Upper lobe of left lung (tissue), 6 donors: Measurements from ENCODE around the gene THOP1. TPM values are rescaled to one million over a fixed set of nuclear protein-coding genes. Genes with fewer than 3 reads are reported as not detected.

Experiments
- ATAC-seq, 2 donors: fragments of 200-7000 bp; cut with Tn5 transposase; one replicate each; pipeline ENCODE4 v1.9.1; 2022; ENCODE audit warnings: mild to moderate bottlenecking in 2 of 2, moderate library complexity in 2 of 2; ENCODE audit not compliant: low FRiP score in 2 of 2
- DNase-seq, 2 donors: peaks; one replicate each; pipeline ENCODE4 v3.0.0-alpha.2; 2019 to 2020
- H3K27ac ChIP-seq, 4 donors: fragments of 200-600 bp; sonication (generic); one replicate each; pipeline ENCODE4 v1.5.1; 2016 to 2019
- H3K27me3 ChIP-seq, 4 donors: fragments of 200-600 bp; sonication (generic); one replicate each; pipeline ENCODE4 v1.5.1; 2017 to 2019
- H3K36me3 ChIP-seq, 4 donors: fragments of 200-600 bp; sonication (generic); one replicate each; pipeline ENCODE4 v1.5.1; 2016 to 2019
- H3K4me1 ChIP-seq, 4 donors: fragments of 200-600 bp; sonication (generic); one replicate each; pipeline ENCODE4 v1.5.1; 2018 to 2019
- H3K4me3 ChIP-seq, 4 donors: fragments of 200-600 bp; sonication (generic); one replicate each; pipeline ENCODE4 v1.5.1; 2017 to 2019; ENCODE audit warnings: mild to moderate bottlenecking in 2 of 4, moderate library complexity in 1 of 4
- H3K9me3 ChIP-seq, 4 donors: fragments of 200-600 bp; sonication (generic); one replicate each; pipeline ENCODE4 v1.5.1; 2018 to 2019
- EP300 ChIP-seq, 4 donors: sonication (generic); formaldehyde crosslinking; IDR thresholded peaks; one replicate each; pipeline ENCODE4 v1.5.1; 2017; ENCODE audit warnings: antibody characterized with exemption in 4 of 4, control low read depth in 2 of 4
- POLR2A ChIP-seq, 4 donors: fragments of 450-650 bp; IDR thresholded peaks; one replicate each; pipeline ENCODE4 v1.5.1; 2016 to 2017; ENCODE audit warnings: antibody characterized with exemption in 4 of 4, mild to moderate bottlenecking in 2 of 4
- POLR2AphosphoS5 ChIP-seq, 2 donors: sonication (generic); formaldehyde crosslinking; IDR thresholded peaks; one replicate each; pipeline ENCODE4 v1.5.1; 2017; ENCODE audit warnings: antibody characterized with exemption in 2 of 2
- WGBS, 2 donors: methylation state at CpG; one replicate each; pipeline ENCODE4 v1.1.5; 2017 to 2018; 5-methylcytosine and 5-hydroxymethylcytosine counted together
- total RNA-seq, 6 donors: library from RNA; depleted of rRNA in 4 of 6; stranded (reverse); fragments of >200 nt in 4 of 6; gene quantifications; one replicate each; pipeline versions ENCODE4 v1.1.0 to v1.2.1, GENCODE V29; 2016 to 2021
- TF ChIP-seq, protein P1 (sequence below), 6 experiments: fragments of 450-650 bp in 4 of 6; fragments of 200-600 bp in 2 of 6; sonication (generic) in 2 of 6; IDR thresholded peaks; one replicate each; pipeline ENCODE4 v1.5.1; 2016 to 2019; ENCODE audit warnings: antibody characterized with exemption in 6 of 6
- donor health status: DM: no; HTN: no; CAD: no; lungs with moderate emphysema.
- donor health status: DM: no; HTN: yes; CAD: no; lungs with severe emphysema.

Gene THOP1
- total RNA-seq, 6 donors from 2014 or later: 28.7 to 62.3 (median 43.1) TPM

- TF ChIP-seq EP300 (IDR thresholded peaks at IDR 0.05) (no peak), POLR2AphosphoS5 (IDR thresholded peaks at IDR 0.05) (no peak), POLR2A (IDR thresholded peaks at IDR 0.05) (no peak)
- TF ChIP-seq, protein P1, sequence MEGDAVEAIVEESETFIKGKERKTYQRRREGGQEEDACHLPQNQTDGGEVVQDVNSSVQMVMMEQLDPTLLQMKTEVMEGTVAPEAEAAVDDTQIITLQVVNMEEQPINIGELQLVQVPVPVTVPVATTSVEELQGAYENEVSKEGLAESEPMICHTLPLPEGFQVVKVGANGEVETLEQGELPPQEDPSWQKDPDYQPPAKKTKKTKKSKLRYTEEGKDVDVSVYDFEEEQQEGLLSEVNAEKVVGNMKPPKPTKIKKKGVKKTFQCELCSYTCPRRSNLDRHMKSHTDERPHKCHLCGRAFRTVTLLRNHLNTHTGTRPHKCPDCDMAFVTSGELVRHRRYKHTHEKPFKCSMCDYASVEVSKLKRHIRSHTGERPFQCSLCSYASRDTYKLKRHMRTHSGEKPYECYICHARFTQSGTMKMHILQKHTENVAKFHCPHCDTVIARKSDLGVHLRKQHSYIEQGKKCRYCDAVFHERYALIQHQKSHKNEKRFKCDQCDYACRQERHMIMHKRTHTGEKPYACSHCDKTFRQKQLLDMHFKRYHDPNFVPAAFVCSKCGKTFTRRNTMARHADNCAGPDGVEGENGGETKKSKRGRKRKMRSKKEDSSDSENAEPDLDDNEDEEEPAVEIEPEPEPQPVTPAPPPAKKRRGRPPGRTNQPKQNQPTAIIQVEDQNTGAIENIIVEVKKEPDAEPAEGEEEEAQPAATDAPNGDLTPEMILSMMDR (IDR thresholded peaks at IDR 0.05): no peak
- WGBS, 2 donors: 78 to 92% methylated on average over 3 to 7 of the region's 7 CpGs
- Histone ChIP-seq H3K27me3 (no peaks in the 10 kb centered on the region), H3K4me3 (no peak overlapping the region), H3K9me3 (no peaks in the 10 kb centered on the region), H3K27ac (no peak overlapping the region), H3K36me3 (peaks cover 0 to 64% (median 42%) of the 10 kb centered on the region in 4 donors), H3K4me1 (no peaks in the 10 kb centered on the region)
- peak in 1 of 2 donors; percentile 48 for DNase-seq
- no peak for ATAC-seq
These were observed 13.4 kb downstream of the THOP1 start for GRCh38 chr19:2798733-2799132.

DNA sequence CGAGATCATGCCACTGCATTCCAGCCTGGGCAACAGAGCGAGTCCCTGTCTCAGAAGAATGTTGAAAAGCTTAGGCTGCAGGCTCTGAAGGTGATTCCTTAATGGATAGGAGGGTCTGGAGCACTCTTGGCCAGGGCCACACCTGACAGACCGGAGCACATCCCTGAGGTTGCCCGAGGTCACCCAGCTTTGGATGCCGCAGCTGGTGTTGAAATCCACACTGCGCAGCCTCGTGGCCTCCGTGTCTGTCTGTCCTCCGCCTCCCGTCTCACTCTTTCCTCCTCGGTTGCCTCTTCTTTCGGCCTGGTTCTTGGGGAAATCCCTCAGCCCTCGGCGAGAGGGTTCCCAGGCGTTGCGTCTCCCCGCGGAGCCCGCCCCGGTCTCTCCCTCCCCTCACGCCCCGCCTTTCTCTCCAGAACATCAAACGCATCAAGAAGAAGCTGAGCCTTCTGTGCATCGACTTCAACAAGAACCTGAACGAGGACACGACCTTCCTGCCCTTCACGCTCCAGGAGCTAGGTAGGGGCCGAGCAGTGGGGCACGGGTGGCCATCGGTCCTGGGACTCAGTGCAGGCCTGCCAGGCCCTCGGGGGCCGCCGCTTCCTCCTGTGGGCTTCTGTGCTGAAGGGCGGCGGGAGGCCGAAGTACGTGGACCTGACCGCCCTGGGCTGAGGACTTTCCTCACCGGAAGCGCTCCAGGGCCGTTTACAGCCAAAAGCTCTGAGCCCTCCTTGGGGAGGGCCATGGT, 14.1 kb downstream of the THOP1 start:
- no peaks in the 10 kb centered on the region for H3K4me1 ChIP-seq
- H3K9me3 ChIP-seq: no peaks in the 10 kb centered on the region
- DNase-seq (peak in 1 of 2 donors; percentile 76), ATAC-seq (no peak)
- no peaks in the 10 kb centered on the region for H3K27me3 ChIP-seq
- H3K36me3 ChIP-seq: peaks cover 0 to 62% (median 42%) of the 10 kb centered on the region in 4 donors
- TF ChIP-seq POLR2AphosphoS5 (IDR thresholded peaks at IDR 0.05) (no peak), POLR2A (IDR thresholded peaks at IDR 0.05) (no peak), EP300 (IDR thresholded peaks at IDR 0.05) (no peak)
- TF ChIP-seq, protein P1 (IDR thresholded peaks at IDR 0.05): no peak
- WGBS, 2 donors: 93 to 95% methylated on average over 30 to 34 of the region's 41 CpGs
- H3K27ac ChIP-seq: no peak overlapping the region
- no peak overlapping the region for H3K4me3 ChIP-seq

- no peaks in the 10 kb centered on the region for H3K4me1 ChIP-seq
- no peak for TF ChIP-seq POLR2A (IDR thresholded peaks at IDR 0.05)
- TF ChIP-seq, protein P1 (IDR thresholded peaks at IDR 0.05): no peak
- no peak for TF ChIP-seq POLR2AphosphoS5 (IDR thresholded peaks at IDR 0.05)
- no peak for TF ChIP-seq EP300 (IDR thresholded peaks at IDR 0.05)
- H3K36me3 ChIP-seq: peaks cover 0 to 66% (median 45%) of the 10 kb centered on the region in 4 donors
- no peak overlapping the region for H3K27ac ChIP-seq
- DNase-seq (peak in 1 of 2 donors; percentile 76), ATAC-seq (no peak)
- WGBS, 2 donors: 93 to 94% methylated on average over 16 to 22 of the region's 22 CpGs
- no peak overlapping the region for H3K4me3 ChIP-seq
- H3K27me3 ChIP-seq: no peaks in the 10 kb centered on the region
- H3K9me3 ChIP-seq: no peaks in the 10 kb centered on the region
These were observed 15.2 kb downstream of the THOP1 start for GRCh38 chr19:2800506-2800905.

- ATAC-seq (no peak), DNase-seq (no peak)
- TF ChIP-seq, protein P1 (IDR thresholded peaks at IDR 0.05): no peak
- Histone ChIP-seq H3K36me3 (peaks cover 0 to 81% (median 49%) of the 10 kb centered on the region in 4 donors), H3K4me3 (no peak overlapping the region), H3K27ac (no peak overlapping the region), H3K4me1 (no peaks in the 10 kb centered on the region), H3K9me3 (no peaks in the 10 kb centered on the region), H3K27me3 (no peaks in the 10 kb centered on the region)
- WGBS, 2 donors: 96 to 98% methylated on average over 17 of the region's 17 CpGs
These were observed 17.5 kb downstream of the THOP1 start for GRCh38 chr19:2802826-2803225.
